ENCODE measurements around the gene LRPAP1. TPM values are rescaled to one million over a fixed set of nuclear protein-coding genes. Genes with fewer than 3 reads are reported as not detected.

LRPAP1 gene
- total RNA-seq, 2 experiments from 2014 or later, result 54.6 to 55.9 TPM

Other genes starting within 250 kb of the LRPAP1 start
- 1 to 10 TPM; 8.6 to 8.8 TPM for gene RGS12, start 239.4 kb downstream of the LRPAP1 start, total RNA-seq
- gene HGFAC, start 90.5 kb downstream of the LRPAP1 start, total RNA-seq, result not detected
- not detected for gene DOK7, start 69.1 kb downstream of the LRPAP1 start, total RNA-seq
- not detected for gene ADRA2C, start 234.0 kb upstream of the LRPAP1 start, total RNA-seq

Data from activated CD4-positive, alpha-beta memory T cell treated with anti-CD3 and anti-CD28 coated beads for 36 hours (primary cell).